NT2/D1 (cell line): ENCODE results near the gene KDR.

Experiments used
- SUZ12 ChIP-seq: IDR thresholded peaks from 2 replicates; pipeline ENCODE4 v1.6.1; 2011; ENCODE audit not compliant: insufficient read length, insufficient read depth; ENCODE audit errors: extremely low read depth
- YY1 ChIP-seq: IDR thresholded peaks from 2 replicates; pipeline ENCODE4 v1.6.1; 2011; ENCODE audit not compliant: insufficient read length, insufficient read depth
- ZNF274 ChIP-seq: IDR thresholded peaks from 2 replicates; pipeline ENCODE4 v1.6.1; 2011; ENCODE audit warnings: mild to moderate bottlenecking, low read depth, low read length

- TF ChIP-seq YY1 (no peak), ZNF274 (no peak), SUZ12 (no peak)
Measured at GRCh38 chr4:55116450-55116849, 8.9 kb downstream of the KDR start.
